ENCODE measurements around the gene CROCC2. TPM values are rescaled to one million over a fixed set of nuclear protein-coding genes. Genes with fewer than 3 reads are reported as not detected.

The CROCC2 gene
- total and polyA plus RNA-seq, 11 donors = not detected

GRCh38 chr2:240888890-240889573 lies 17.1 kb upstream of the CROCC2 start:
- no peak for TF ChIP-seq POLR2A (IDR thresholded peaks at IDR 0.05)
- TF ChIP-seq, protein P1, sequence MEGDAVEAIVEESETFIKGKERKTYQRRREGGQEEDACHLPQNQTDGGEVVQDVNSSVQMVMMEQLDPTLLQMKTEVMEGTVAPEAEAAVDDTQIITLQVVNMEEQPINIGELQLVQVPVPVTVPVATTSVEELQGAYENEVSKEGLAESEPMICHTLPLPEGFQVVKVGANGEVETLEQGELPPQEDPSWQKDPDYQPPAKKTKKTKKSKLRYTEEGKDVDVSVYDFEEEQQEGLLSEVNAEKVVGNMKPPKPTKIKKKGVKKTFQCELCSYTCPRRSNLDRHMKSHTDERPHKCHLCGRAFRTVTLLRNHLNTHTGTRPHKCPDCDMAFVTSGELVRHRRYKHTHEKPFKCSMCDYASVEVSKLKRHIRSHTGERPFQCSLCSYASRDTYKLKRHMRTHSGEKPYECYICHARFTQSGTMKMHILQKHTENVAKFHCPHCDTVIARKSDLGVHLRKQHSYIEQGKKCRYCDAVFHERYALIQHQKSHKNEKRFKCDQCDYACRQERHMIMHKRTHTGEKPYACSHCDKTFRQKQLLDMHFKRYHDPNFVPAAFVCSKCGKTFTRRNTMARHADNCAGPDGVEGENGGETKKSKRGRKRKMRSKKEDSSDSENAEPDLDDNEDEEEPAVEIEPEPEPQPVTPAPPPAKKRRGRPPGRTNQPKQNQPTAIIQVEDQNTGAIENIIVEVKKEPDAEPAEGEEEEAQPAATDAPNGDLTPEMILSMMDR (IDR thresholded peaks at IDR 0.05) = no peak
- 75 to 90% (median 82%) methylated on average over 10 to 11 of the region's 11 CpGs for WGBS, 4 donors
- Histone ChIP-seq H3K27ac (no peak overlapping the region), H3K4me1 (peaks cover 0 to 7% (median 0%) of the 10 kb centered on the region in 12 donors), H3K4me3 (no peak overlapping the region), H3K27me3 (no peaks in the 10 kb centered on the region), H3K36me3 (no peaks in the 10 kb centered on the region), H3K9me3 (no peaks in the 10 kb centered on the region)
- DNase-seq = peak in 2 of 5 donors; percentile 9 to 16
- intact Hi-C loops (cut with DNase I) = no loop called here
- ATAC-seq = no peak

DNA sequence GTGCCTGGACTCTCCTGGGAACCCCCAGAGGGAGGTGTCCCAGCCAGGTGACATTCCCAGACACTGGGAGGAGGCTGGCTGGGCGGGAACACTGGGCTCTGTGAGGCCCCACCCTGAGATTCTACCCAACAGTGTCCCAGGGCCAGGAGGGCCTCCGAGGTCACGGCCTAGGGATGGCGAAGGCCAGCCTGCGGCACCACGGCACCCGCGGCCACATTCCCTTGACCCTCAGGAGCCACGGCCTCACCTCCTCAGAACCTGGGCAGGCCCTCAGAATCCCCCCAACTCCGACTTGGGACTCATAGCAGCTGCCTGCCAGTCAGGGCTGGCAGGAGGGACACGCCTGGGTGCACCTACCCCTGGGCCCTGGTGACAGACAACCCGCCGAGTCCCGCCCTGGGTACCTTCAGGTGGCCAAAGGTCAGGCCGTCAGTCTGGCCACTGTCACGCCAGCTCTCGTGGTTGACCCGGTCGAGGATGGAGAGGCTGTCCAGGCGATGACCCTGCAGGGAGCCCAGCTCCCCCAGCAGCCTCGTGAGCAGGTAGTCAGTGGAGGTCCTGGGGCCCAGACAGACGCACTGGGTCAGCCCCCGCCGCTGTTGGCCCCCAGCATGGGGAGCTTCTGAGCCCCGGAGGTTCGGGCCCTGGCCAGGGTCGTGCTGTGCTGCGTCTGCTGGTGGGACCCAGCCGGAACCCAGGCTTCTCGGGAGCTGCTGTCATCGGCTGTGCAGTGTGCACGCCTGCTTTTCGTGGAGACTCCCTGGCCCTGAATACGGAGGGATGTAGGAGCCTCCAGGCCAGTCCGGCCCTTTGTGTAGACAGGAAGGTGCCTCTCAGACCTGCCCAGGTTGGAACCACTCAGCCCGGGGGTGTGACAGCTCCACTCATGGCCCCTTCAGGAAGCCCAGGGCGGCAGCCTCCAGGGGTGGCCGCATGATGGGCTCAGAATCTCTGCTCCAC lies 16.3 kb upstream of the CROCC2 start:
- peak in 2 of 5 donors; percentile 12 to 46 for DNase-seq
- Histone ChIP-seq H3K27me3 (no peaks in the 10 kb centered on the region), H3K27ac (no peak overlapping the region), H3K4me3 (no peak overlapping the region), H3K36me3 (no peaks in the 10 kb centered on the region), H3K9me3 (no peaks in the 10 kb centered on the region), H3K4me1 (peaks cover 0 to 7% (median 0%) of the 10 kb centered on the region in 12 donors)
- TF ChIP-seq POLR2A (IDR thresholded peaks at IDR 0.05) = no peak
- TF ChIP-seq, protein P1 (IDR thresholded peaks at IDR 0.05) = no peak
- intact Hi-C loops (cut with DNase I) = no loop called here
- 87 to 95% (median 88%) methylated on average over 9 to 38 of the region's 38 CpGs for WGBS, 4 donors
- no peak for ATAC-seq

DNA sequence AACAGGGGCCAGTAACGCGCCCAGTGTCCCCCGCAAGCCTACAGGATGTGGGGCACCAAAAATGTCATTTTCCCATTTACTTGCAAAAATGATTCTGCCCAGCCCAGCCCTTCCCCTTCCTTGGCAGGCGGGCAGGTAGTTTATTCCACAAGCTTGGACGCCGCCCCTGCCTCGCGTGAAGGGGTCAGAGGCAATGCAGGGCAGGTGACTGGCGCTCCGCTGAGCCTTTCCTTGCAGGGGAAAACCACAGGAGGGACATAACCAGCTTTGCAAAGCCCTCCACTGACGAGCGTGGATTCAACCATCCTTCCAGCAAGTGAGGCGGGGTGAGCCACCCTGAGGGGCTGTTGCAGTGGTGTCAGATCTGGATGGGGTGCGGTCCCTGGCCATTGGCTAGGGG lies 15.4 kb upstream of the CROCC2 start:
- Histone ChIP-seq H3K4me1 (peaks cover 0 to 7% (median 0%) of the 10 kb centered on the region in 12 donors), H3K27ac (no peak overlapping the region), H3K9me3 (no peaks in the 10 kb centered on the region), H3K36me3 (no peaks in the 10 kb centered on the region), H3K4me3 (no peak overlapping the region), H3K27me3 (no peaks in the 10 kb centered on the region)
- WGBS, 4 donors = 79 to 95% (median 88%) methylated on average over 9 to 14 of the region's 14 CpGs
- TF ChIP-seq POLR2A (IDR thresholded peaks at IDR 0.05) = no peak
- TF ChIP-seq, protein P1 (IDR thresholded peaks at IDR 0.05) = no peak
- intact Hi-C loops (cut with DNase I) = no loop called here
- no peak for ATAC-seq
- DNase-seq = peak in 1 of 5 donors; percentile 29

Measured in heart left ventricle (tissue), 16 donors.